ENCODE data around the gene ACSS2. TPM values are rescaled to one million over a fixed set of nuclear protein-coding genes. Genes with fewer than 3 reads are reported as not detected.

Gene ACSS2
- total RNA-seq, 1 donor from 2014 or later: 18.7 TPM

- Mint-ChIP-seq H3K9me3 (ENCODE audit: unreplicated experiment) (no peaks in the 10 kb centered on the region), H3K27ac (ENCODE audit: unreplicated experiment) (peak overlapping the region; percentile 2), H3K4me3 (ENCODE audit: unreplicated experiment) (peak overlapping the region; percentile 86), H3K27me3 (ENCODE audit: low read depth, unreplicated experiment) (peaks cover 2% of the 10 kb centered on the region), H3K36me3 (ENCODE audit: low read depth, unreplicated experiment) (peaks cover 8% of the 10 kb centered on the region), H3K4me1 (ENCODE audit: low read depth, unreplicated experiment) (peaks cover 15% of the 10 kb centered on the region)
- Histone ChIP-seq H3K9me3 (ENCODE audit: insufficient read depth, low read depth, low read length) (no peaks in the 10 kb centered on the region), H3K4me3 (ENCODE audit: insufficient read depth, low read depth, low read length) (peak overlapping the region; percentile 70), H3K9ac (ENCODE audit: low read length) (peak overlapping the region; percentile 70), H3K27ac (ENCODE audit: low read depth, low read length) (no peak overlapping the region), H3K27me3 (ENCODE audit: insufficient read depth, low read length) (no peaks in the 10 kb centered on the region), H3K4me2 (ENCODE audit: low read length) (peak overlapping the region; percentile 84), H4K20me1 (ENCODE audit: insufficient read depth, low read length) (peaks cover 8% of the 10 kb centered on the region), H3K4me1 (ENCODE audit: insufficient read depth, low read length) (peaks cover 21% of the 10 kb centered on the region), H2AFZ (ENCODE audit: low read depth, low read length) (peak overlapping the region; percentile 92), H3K79me2 (ENCODE audit: insufficient read depth, low read length) (peaks cover 15% of the 10 kb centered on the region), H3K36me3 (ENCODE audit: insufficient read depth, low read length) (no peaks in the 10 kb centered on the region)
- TF ChIP-seq CTCF (IDR thresholded peaks at IDR 0.05; ENCODE audit: insufficient read depth, low read depth, low read length) (no peak), EZH2 (IDR thresholded peaks at IDR 0.05; ENCODE audit: insufficient read depth, low read length) (no peak)
- DNase-seq (ENCODE audit: low read depth) (no peak), FAIRE-seq (no peak)
These were observed 4.3 kb upstream of the ACSS2 start for GRCh38 chr20:34871966-34872621.

GRCh38 chr20:34872622-34873224 is 3.7 kb upstream of the ACSS2 start, which contains the start of gene GGT7:
Gene GGT7, minus strand, starts transcription at chr20:34872856. Its CDS starts 41 bp downstream, at chr20:34872815.
- peak within 1 kb of the TSS; percentile 55 for H3K27ac Mint-ChIP-seq (ENCODE audit: unreplicated experiment)
- Histone ChIP-seq H3K9ac (ENCODE audit: low read length) (peak within 1 kb of the TSS; percentile 70), H3K27ac (ENCODE audit: low read depth, low read length) (no peak within 1 kb of the TSS), H3K27me3 (ENCODE audit: insufficient read depth, low read length) (no peaks in the 10 kb centered on the region), H3K9me3 (ENCODE audit: insufficient read depth, low read depth, low read length) (no peaks in the 10 kb centered on the region), H3K4me2 (ENCODE audit: low read length) (peak within 1 kb of the TSS; percentile 84), H4K20me1 (ENCODE audit: insufficient read depth, low read length) (peaks cover 8% of the 10 kb centered on the region), H3K4me1 (ENCODE audit: insufficient read depth, low read length) (peaks cover 23% of the 10 kb centered on the region), H3K4me3 (ENCODE audit: insufficient read depth, low read depth, low read length) (peak within 1 kb of the TSS; percentile 70), H2AFZ (ENCODE audit: low read depth, low read length) (peak within 1 kb of the TSS; percentile 92), H3K79me2 (ENCODE audit: insufficient read depth, low read length) (peaks cover 17% of the 10 kb centered on the region), H3K36me3 (ENCODE audit: insufficient read depth, low read length) (no peaks in the 10 kb centered on the region)
- H3K27me3 Mint-ChIP-seq (ENCODE audit: low read depth, unreplicated experiment): peaks cover 2% of the 10 kb centered on the region
- peak within 1 kb of the TSS; percentile 86 for H3K4me3 Mint-ChIP-seq (ENCODE audit: unreplicated experiment)
- DNase-seq (ENCODE audit: low read depth) (peak; percentile 36), FAIRE-seq (no peak)
- no peaks in the 10 kb centered on the region for H3K9me3 Mint-ChIP-seq (ENCODE audit: unreplicated experiment)
- H3K4me1 Mint-ChIP-seq (ENCODE audit: low read depth, unreplicated experiment): peaks cover 15% of the 10 kb centered on the region
- TF ChIP-seq CTCF (IDR thresholded peaks at IDR 0.05; ENCODE audit: insufficient read depth, low read depth, low read length) (peak; percentile 30), EZH2 (IDR thresholded peaks at IDR 0.05; ENCODE audit: insufficient read depth, low read length) (no peak)
- H3K36me3 Mint-ChIP-seq (ENCODE audit: low read depth, unreplicated experiment): peaks cover 8% of the 10 kb centered on the region
